NCI-H1436 (cell line): ENCODE results near the gene GJB5.

ENCODE experiments used
- DNase-seq: peaks from one replicate; lab custom pipeline; 2025; lab: John Stamatoyannopoulos, UW

The GJB5 gene

DNA sequence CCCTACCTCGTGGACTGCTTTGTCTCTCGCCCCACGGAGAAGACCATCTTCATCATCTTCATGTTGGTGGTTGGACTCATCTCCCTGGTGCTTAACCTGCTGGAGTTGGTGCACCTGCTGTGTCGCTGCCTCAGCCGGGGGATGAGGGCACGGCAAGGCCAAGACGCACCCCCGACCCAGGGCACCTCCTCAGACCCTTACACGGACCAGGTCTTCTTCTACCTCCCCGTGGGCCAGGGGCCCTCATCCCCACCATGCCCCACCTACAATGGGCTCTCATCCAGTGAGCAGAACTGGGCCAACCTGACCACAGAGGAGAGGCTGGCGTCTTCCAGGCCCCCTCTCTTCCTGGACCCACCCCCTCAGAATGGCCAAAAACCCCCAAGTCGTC lies 39.9 kb downstream of the GJB5 start:
- no peak for DNase-seq

DNA sequence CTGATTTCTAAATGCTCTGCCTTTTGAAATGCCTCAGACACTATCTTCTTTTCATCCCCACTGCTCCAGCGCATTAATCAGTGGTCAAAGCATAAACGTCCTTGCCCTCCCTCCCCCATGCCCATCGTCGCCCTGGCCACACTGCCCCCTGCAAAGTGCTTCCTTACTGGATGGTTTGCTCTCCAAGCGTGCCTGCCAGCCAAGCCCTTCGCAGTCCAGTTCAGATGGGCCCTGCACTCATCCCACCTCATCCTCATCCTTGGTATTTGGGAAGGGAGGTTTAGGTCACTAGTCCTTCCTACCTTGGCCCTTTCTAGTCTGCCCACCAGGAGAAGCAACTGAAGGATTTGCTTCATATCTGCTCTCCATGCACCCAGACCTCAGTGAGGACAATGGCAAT lies 41.1 kb downstream of the GJB5 start:
- no peak for DNase-seq

DNA sequence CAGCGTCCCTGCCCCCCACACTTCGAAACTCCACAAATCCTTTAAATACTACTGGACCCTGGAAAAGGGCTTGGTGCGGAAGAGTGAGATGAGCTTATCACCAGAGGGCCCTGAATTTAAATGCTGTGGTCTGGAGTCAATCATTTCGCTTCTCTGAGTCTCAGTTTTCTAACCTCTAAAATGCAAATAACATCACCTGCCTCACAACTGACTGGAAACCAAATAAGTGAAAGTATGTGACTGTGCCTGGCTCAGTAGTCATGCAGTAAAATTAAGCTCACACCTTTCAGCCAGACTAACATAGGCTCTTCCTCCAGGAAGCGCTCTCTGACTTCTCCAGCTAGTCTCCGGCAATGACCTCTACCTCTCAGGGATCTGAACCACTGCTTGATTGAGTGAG lies 42.1 kb downstream of the GJB5 start:
- no peak for DNase-seq

DNA sequence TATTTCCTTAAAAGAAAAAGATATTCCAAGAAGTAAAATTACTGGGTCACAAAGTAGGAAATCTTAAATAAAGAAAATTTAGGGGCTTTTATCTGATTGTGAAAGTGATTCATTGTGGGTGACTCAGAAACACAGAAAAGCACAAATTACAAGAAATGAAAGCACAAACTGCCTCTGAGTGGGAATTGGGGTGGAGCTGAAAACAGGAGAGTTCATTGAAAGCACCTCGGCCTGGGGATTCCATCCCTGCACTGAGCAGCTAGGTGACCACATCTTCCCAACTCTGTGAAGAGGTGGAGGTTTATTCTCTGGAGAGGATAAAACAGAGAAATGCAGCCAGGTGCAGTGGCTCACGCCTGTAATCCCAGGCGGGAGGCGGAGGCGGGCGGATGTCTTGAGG lies 45.4 kb downstream of the GJB5 start:
- no peak for DNase-seq

DNA sequence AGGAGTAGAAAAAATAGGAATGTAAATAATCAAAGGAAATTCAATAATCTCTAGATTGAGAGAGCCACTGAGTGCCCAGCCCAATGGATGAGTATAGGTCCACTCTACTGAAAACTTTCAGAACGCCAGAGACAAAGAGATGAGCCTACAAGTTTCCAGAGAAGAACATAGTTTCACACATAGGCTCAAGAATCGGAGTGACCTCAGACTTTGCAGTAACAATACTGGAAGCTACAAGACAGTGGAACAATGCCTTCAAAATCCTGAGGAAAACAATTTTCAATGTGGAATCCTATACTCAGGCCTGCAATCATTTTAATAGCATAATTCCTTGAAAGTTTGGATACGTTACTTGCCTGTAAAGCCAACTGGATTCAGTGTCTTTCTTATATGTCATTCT lies 48.9 kb downstream of the GJB5 start:
- DNase-seq = no peak

DNA sequence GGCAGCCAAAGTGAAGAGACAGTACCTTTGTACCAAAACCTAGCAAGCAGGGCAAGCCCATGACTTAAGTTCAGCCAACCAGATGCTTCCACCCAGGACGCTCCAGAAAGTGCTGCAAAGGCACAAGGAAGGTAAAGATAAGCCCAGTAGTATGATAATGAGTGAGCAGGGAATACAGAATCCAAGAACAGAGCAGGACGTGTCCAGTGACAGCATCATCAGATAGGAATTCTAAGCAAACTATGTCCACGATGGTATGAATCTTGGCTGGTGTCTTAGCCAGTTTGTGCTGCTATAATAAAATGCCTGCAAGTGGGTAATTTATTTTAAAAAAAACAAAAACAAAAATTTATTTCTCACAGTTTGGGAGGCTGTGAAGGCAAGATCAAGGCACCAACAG lies 51.5 kb downstream of the GJB5 start:
- no peak for DNase-seq
